Activated T-helper 2 cell treated with anti-CD3 and anti-CD28 coated beads, Interferon-gamma antibody, Interleukin-2, Interleukin-4, amounts not matched to agents 10 μg/mL and 5 μg/mL and 100 μg/mL, durations not matched to agents 14 hours and 24 hours and 36 hours (primary cell): ENCODE data around the gene AGBL2. TPM values are rescaled to one million over a fixed set of nuclear protein-coding genes. Genes with fewer than 3 reads are reported as not detected.
A peak's percentile ranks its signal among the peaks of the same experiment; 100 is the strongest.
"Not testable (repeated sequence)": the region's sequence is repeated elsewhere in the genome, so short reads cannot be mapped to it uniquely, and the experiment has no call there.

Experiments
- DNase-seq: peaks from one replicate; pipeline ENCODE4 v3.0.0; 2021; ENCODE audit warnings: low spot score
- H3K27ac Mint-ChIP-seq: one replicate; pipeline ENCODE4 v1.8.0; 2021; ENCODE audit warnings: mixed read lengths
- H3K27me3 Mint-ChIP-seq: one replicate; pipeline ENCODE4 v1.8.0; 2021; ENCODE audit warnings: low read depth, mixed read lengths
- H3K36me3 Mint-ChIP-seq: one replicate; pipeline ENCODE4 v1.8.0; 2021; ENCODE audit warnings: low read depth, mixed read lengths
- H3K4me1 Mint-ChIP-seq: one replicate; pipeline ENCODE4 v1.8.0; 2021; ENCODE audit warnings: low read depth, mixed read lengths
- H3K4me3 Mint-ChIP-seq: one replicate; pipeline ENCODE4 v1.8.0; 2021; ENCODE audit warnings: low read depth, mild to moderate bottlenecking, moderate library complexity, mixed read lengths
- H3K9me3 Mint-ChIP-seq: one replicate; pipeline ENCODE4 v1.8.0; 2021; ENCODE audit warnings: mixed read lengths
- intact Hi-C: fragments of 100-400 bp; cut with micrococcal nuclease; formaldehyde crosslinking; loops from one replicate; pipeline ENCODE4 v1.15.1; 2023
- total RNA-seq: library from RNA; stranded (reverse); gene quantifications from 2 replicates; pipeline ENCODE4 v1.2.3, GENCODE V29; 2022

Gene AGBL2
- total RNA-seq, 1 donor from 2014 or later, result 5.1 TPM

DNA sequence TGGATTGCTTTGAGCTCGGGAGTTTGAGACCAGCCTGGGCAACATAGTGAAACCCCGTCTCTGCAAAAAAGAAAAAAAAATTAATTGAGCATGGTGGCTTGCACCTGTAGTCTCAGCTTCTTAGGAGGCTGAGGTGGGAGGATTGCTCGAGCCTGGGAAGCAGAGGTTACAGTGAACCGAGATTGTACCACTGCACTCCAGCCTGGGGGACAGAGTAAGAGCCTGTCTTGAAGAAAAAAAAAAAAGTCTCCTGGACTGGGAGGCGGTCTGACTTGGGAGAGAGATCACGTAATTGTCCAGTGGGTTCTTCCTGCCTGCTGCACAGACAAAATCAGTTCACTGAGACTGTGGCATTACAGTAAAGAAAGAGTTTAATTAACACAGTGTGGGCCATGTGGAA, 69.7 kb downstream of the AGBL2 start:
- intact Hi-C loops, result no loop called here

DNA sequence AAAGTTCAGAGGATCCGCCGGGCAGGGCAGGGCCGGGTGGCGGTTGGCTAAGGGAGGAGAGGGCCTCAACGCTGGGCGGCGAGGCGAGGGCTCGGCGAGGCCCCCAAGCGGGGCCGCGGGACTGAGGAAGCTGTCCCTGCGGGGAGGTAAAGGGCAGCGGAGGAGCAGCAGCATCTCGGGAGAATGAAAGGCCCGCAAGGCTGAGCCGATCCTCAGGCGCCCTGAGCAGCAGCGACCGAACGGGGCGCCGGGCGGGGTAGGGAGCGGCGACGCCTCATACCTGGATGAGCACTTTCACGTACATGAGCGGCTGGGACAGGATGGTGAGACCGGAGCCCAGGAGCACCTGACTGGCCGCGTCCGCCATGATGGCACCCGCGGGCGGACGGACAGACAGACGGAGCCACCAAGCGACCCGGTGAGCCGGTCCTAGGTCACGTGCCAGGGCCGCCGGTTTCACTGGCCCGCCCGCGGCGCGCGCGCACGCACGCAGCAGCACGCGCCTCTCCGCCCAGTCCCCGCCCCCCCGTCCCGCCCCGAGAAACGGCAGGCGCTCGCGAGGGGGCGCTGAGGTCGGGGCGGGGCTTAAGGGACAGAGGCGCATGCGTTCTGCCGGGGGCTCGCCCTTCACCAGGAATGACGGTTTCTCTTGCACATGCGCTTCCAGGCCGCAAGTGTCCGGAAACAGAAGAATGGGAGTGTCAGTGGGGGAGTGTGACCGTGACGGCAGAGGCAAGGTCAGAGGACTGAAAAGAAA, 72.9 kb downstream of the AGBL2 start, which contains the start of gene MTCH2:
Gene MTCH2 (minus strand): TSS at position 461 of the 757 bp plus-strand sequence. CDS start 94 bp downstream, at position 367.
- Mint-ChIP-seq H3K27ac (peak within 1 kb of the TSS; percentile 95), H3K27me3 (no peaks in the 10 kb centered on the region), H3K4me3 (peak within 1 kb of the TSS; percentile 99)

More for the DNA sequence above, 69.7 kb downstream of the AGBL2 start:
- Mint-ChIP-seq H3K27me3 (no peaks in the 10 kb centered on the region), H3K9me3 (no peaks in the 10 kb centered on the region), H3K27ac (no peak overlapping the region), H3K36me3 (peaks cover 7% of the 10 kb centered on the region), H3K4me3 (no peak overlapping the region), H3K4me1 (peaks cover 21% of the 10 kb centered on the region)
- no peak for DNase-seq

DNA sequence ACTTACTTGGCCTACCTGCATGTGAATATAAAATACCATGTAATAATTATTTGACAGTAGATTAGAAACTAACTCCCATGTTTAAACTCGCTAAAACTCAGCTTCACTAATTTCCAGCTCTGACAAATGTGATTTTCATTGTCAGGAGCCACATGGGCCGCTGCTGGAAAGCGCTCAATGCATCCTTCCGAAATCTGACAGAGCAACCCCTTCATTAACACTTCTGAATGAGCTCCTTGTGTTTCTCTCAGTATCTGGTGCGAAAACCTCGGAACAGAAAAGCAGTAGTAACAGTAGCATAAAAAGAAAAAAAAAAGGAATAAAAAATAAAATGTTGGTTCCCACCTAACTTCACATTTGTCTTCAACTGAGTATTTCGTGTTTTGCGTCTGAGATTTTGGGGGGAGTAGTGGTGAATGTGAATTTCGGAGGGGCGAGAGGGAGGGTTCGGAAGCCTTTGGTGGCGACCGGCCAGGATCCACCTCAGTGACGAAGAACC, 73.5 kb downstream of the AGBL2 start:
- no peak for DNase-seq
- Mint-ChIP-seq H3K36me3 (peaks cover 29% of the 10 kb centered on the region), H3K9me3 (no peaks in the 10 kb centered on the region)

More for the DNA sequence above, 72.9 kb downstream of the AGBL2 start, which contains the start of gene MTCH2:
- peak; percentile 95 for DNase-seq
- H3K4me1 Mint-ChIP-seq, result peaks cover 27% of the 10 kb centered on the region
- H3K9me3 Mint-ChIP-seq, result no peaks in the 10 kb centered on the region
- intact Hi-C loops, result loop anchor here (1.0 to 2.0 kb wide), 5 partner anchors 63 to 207 kb away; partner anchors contain the start of genes AGBL2, CELF1, FNBP4 and NDUFS3
- H3K36me3 Mint-ChIP-seq, result peaks cover 25% of the 10 kb centered on the region

DNA sequence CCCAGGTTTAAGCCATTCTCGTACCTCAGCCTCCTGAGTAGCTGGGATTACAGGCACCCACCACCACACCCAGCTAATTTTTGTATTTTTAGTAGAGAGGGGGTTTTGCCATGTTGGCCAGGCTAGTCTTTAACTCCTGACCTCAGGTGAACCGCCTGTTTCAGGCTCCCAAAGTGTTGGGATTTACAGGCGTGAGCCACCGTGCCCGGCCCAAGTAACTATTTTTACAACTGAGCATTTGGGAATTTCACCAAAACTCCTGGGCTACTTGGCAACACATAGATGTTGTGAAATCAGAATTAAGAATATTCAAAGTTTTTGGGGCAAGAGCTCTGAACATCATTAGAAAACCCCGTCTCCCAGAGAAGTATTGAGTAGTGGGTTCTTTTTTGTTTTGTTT, 74.7 kb downstream of the AGBL2 start:
- peak overlapping the region; percentile 54 for H3K4me3 Mint-ChIP-seq
- peak overlapping the region; percentile 95 for H3K27ac Mint-ChIP-seq
- H3K4me1 Mint-ChIP-seq, result peaks cover 27% of the 10 kb centered on the region
- H3K9me3 Mint-ChIP-seq, DNase-seq, H3K27me3 Mint-ChIP-seq, intact Hi-C loops: not testable (repeated sequence)
- H3K36me3 Mint-ChIP-seq, result peaks cover 34% of the 10 kb centered on the region

More for the DNA sequence above, 73.5 kb downstream of the AGBL2 start:
- Mint-ChIP-seq H3K4me3 (peak overlapping the region; percentile 99), H3K27me3 (no peaks in the 10 kb centered on the region), H3K4me1 (peaks cover 27% of the 10 kb centered on the region), H3K27ac (peak overlapping the region; percentile 95)
- intact Hi-C loops, result loop anchor here (1.0 to 2.0 kb wide), 5 partner anchors 62 to 207 kb away; partner anchors contain the start of genes AGBL2, CELF1, FNBP4 and NDUFS3

DNA sequence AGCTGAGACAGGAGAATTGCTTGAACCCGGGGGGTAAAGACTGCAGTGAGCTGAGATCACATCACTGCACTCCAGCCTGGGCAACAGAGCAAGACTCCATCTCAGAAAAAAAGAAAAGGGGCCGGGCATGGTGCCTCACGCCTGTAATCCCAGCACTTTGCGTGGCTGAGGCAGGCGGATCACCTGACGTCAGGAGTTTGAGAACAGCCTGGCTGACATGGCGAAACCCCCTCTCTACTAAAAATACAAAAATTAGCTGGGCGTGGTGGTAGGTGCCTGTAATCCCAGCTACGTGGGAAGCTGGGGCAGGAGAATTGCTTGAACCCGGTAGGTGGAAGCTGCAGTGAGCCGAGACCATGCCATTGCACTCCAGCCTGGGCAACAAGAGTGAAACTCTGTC, 78.8 kb downstream of the AGBL2 start:
- DNase-seq, H3K9me3 Mint-ChIP-seq, H3K27ac Mint-ChIP-seq, intact Hi-C loops, H3K4me3 Mint-ChIP-seq, H3K27me3 Mint-ChIP-seq: not testable (repeated sequence)
- peaks cover 15% of the 10 kb centered on the region for H3K4me1 Mint-ChIP-seq
- H3K36me3 Mint-ChIP-seq, result peaks cover 54% of the 10 kb centered on the region

DNA sequence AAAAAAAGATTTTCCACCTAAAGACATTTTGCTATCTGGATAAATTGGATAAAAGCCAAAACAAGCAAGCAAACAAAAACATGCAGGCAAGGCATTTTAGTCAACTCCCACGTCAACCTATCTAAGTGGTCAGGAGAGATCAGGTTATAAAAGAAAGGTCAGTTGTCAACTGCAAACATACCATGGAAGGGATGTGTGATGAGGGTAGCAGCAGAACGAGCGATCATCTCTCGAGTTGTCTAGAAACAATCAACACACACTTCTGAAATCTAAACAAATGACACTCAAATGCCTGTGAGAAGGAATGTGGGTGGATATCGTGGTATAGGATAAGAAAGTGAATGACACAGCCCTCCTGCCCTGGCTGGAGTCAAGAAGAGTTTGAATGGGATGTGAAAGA, 83.7 kb downstream of the AGBL2 start:
- H3K4me1 Mint-ChIP-seq, result no peaks in the 10 kb centered on the region
- no peak for DNase-seq
- H3K9me3 Mint-ChIP-seq, result no peaks in the 10 kb centered on the region
- peaks cover 72% of the 10 kb centered on the region for H3K36me3 Mint-ChIP-seq
- intact Hi-C loops, result no loop called here
- H3K27ac Mint-ChIP-seq, result peak overlapping the region; percentile 46
- no peaks in the 10 kb centered on the region for H3K27me3 Mint-ChIP-seq
- H3K4me3 Mint-ChIP-seq, result no peak overlapping the region

DNA sequence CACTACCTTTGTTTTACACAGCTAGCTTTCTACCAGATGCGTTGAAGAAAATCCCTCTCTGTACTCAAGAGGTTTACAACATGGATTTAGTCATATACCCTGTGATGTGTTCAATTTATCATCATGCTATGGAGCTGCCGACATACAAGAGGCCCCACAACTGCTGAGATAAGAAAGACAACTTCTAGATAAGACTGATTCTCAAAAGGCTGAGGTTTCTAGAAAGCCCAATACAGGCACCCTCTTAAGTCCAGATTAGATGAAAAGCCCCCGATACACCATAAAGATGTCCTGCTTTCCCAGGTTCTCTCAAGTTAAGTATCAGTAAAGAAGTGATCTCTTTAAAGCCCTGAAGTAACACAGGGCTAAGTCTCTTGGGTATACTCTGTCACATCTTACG, 87.1 kb downstream of the AGBL2 start:
- Mint-ChIP-seq H3K9me3 (no peaks in the 10 kb centered on the region), H3K27me3 (no peaks in the 10 kb centered on the region), H3K4me3 (no peak overlapping the region), H3K27ac (no peak overlapping the region), H3K36me3 (peaks cover 72% of the 10 kb centered on the region), H3K4me1 (no peaks in the 10 kb centered on the region)
- no peak for DNase-seq
- intact Hi-C loops, result no loop called here

DNA sequence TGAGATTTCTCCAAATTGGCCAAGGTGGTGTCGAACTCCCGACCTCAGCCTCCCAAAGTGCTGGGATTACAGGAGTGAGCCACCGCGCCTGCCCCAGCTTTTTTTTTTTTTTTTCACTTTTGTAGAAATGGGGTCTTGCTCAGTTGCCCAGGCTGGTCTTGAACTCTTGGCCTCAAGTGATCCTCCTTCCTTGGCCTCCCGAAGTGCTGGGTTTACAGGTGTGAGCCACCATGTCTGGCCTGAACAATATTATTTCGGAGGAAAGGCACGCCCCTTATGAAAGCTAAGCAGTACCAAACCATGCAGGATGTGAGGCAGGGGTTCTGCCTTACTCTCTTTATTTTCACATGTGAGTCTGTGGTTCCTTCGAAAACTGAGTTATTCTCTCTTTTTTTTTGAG, 88.9 kb downstream of the AGBL2 start:
- H3K4me1 Mint-ChIP-seq, result no peaks in the 10 kb centered on the region
- H3K9me3 Mint-ChIP-seq, result no peaks in the 10 kb centered on the region
- peaks cover 68% of the 10 kb centered on the region for H3K36me3 Mint-ChIP-seq
- H3K27me3 Mint-ChIP-seq, result no peaks in the 10 kb centered on the region
- intact Hi-C loops, result no loop called here
- DNase-seq, result no peak
- H3K27ac Mint-ChIP-seq, result no peak overlapping the region
- no peak overlapping the region for H3K4me3 Mint-ChIP-seq

DNA sequence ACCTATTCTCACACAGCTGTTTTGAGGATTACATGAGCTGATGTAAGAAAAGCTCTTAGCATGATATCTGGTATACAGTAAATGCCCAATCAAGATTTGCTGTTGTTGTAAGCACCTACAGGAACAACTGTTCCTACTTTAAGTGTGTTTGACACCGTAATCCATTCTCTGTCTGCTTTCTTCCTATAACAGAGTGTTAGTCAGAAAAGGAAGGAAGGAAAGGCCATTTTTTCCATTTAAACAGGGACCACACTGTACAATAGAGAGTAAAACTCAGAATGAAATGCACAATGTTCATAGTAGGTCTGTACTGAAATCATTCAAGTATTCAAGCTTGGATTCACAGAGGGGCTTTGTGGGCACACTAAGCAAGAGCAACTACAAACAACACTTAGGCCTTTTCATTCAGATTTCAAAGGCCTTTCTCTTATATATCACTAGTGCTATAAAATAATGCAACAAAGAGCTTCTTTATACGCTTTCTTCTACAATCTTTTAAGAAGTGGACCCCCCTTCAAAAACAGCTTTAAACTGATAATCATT, 94.3 kb downstream of the AGBL2 start:
- Mint-ChIP-seq H3K4me3 (no peak overlapping the region), H3K27ac (no peak overlapping the region), H3K27me3 (no peaks in the 10 kb centered on the region), H3K36me3 (peaks cover 48% of the 10 kb centered on the region), H3K9me3 (no peaks in the 10 kb centered on the region), H3K4me1 (peaks cover 3% of the 10 kb centered on the region)
- DNase-seq, result no peak
- intact Hi-C loops, result no loop called here

DNA sequence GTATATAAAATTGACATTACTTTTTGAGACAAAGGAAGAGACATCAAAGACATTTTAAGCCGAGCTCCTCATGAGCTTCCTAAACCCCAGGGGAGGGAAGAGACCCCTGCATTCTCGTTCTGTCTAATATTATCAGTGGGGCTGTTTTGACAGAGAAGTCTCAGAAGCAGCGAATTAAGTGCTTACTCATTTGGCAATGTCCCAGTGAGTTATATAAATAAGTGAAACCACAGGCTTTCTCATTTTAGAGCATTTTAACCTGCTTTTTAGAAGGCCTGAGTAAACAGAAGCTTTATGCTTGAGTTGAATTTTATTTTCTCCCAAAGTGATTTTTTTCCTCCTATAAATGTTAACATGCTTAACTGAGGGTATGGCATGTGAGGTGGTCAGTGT, 97.8 kb downstream of the AGBL2 start:
- Mint-ChIP-seq H3K36me3 (peaks cover 34% of the 10 kb centered on the region), H3K27ac (no peak overlapping the region), H3K4me3 (no peak overlapping the region), H3K27me3 (no peaks in the 10 kb centered on the region), H3K9me3 (no peaks in the 10 kb centered on the region), H3K4me1 (peaks cover 5% of the 10 kb centered on the region)
- intact Hi-C loops, result loop anchor here (10.0 kb wide), 1 partner anchor 63 kb away; the partner anchor contains the start of gene CELF1
- DNase-seq, result no peak

DNA sequence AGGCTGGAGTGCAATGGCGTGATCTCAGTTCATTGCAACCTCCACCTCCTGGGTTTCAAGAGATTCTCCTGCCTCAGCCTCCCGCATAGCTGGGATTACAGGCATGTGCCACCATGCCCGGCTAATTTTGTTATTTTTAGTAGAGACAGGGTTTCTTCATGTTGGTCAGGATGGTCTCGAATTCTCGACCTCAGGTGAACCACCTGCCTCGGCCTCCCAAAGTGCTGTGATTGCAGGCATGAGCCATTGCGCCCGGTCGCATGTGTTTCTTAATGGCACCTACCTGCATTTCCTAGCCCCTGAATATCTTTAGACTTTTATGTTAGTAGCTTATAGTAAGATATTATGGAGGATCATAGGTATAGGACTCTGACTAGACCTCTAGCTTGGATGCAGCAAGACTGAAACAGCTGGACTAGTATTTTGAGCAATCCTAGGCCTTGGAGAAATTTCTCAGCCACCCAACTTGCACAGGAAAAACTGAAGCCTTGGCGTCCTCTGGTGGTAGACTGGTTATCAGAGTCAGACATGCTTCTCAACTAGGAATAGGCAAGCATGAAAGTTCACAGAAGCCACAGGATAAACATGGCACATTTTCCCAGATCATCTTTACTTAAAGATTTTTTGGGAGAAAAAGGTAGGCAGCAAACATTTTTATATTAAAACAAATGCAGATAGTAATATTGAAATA, 98.3 kb downstream of the AGBL2 start:
- H3K4me3 Mint-ChIP-seq, result no peak overlapping the region
- intact Hi-C loops, result loop anchor here (10.0 kb wide), 1 partner anchor 62 kb away; the partner anchor contains the start of gene CELF1

DNA sequence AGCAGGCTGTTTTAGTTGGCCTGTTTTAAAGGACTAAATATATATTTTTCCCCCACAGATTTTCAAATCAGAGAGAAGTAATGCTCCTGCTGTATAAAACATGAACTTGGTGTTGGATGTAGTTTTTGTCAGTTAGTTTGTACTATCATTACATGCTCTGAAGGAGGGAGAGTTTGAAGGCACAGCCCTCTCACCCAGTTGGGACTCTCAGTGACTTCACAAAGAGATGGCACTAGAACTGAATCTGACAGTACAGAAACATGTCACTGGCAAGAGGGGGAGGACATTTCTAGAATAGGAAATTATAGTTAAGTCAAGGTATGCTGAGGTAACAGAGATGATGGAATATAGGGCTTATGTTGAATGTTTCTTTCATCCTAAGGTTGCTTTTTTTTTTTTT, 99.9 kb downstream of the AGBL2 start:
- no peaks in the 10 kb centered on the region for H3K27me3 Mint-ChIP-seq
- DNase-seq, result no peak
- no peak overlapping the region for H3K27ac Mint-ChIP-seq
- H3K9me3 Mint-ChIP-seq, result no peaks in the 10 kb centered on the region
- intact Hi-C loops, result loop anchor here (10.0 kb wide), 1 partner anchor 60 kb away; the partner anchor contains the start of gene CELF1
- no peak overlapping the region for H3K4me3 Mint-ChIP-seq
- H3K4me1 Mint-ChIP-seq, result peaks cover 8% of the 10 kb centered on the region
- H3K36me3 Mint-ChIP-seq, result peaks cover 33% of the 10 kb centered on the region

More for the DNA sequence above, 98.3 kb downstream of the AGBL2 start:
- Mint-ChIP-seq H3K9me3 (no peaks in the 10 kb centered on the region), H3K27ac (no peak overlapping the region), H3K27me3 (no peaks in the 10 kb centered on the region), H3K4me1 (peaks cover 5% of the 10 kb centered on the region), H3K36me3 (peaks cover 33% of the 10 kb centered on the region)
- no peak for DNase-seq
